Colon (tissue), 2 donors: ENCODE data around the gene WDR59.
"Not testable (repeated sequence)": the region's sequence is repeated elsewhere in the genome, so short reads cannot be mapped to it uniquely, and the experiment has no call there.

ENCODE experiments used
- FAIRE-seq: peaks from 2 replicates; lab custom pipeline; 2012; peaks lifted over from hg19 to GRCh38; lab: Jason Lieb, UNC
- donor health status: control.
- donor health status: control.

Gene WDR59

GRCh38 chr16:74852500-74852875 lies 132.4 kb downstream of the WDR59 start:
- FAIRE-seq, result no peak

DNA sequence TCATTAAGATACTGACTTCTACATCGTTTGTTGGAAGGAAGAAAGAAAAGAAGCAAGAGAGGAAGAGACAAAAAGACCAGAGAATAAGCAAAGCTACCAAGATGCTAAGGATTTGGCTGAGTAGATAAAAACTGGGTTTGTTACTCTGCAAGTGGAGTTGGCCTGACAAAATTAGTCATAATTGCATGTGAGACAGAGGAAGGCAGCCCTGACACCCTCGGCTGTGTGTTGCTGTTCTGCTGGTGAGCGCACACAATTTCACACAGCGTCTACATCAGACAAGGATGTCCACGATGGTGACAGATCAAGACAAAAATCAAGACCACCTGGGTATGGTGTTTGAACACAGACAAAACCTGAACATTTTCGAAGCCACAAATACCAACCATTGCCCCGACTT lies 134.9 kb downstream of the WDR59 start:
- no peak for FAIRE-seq

DNA sequence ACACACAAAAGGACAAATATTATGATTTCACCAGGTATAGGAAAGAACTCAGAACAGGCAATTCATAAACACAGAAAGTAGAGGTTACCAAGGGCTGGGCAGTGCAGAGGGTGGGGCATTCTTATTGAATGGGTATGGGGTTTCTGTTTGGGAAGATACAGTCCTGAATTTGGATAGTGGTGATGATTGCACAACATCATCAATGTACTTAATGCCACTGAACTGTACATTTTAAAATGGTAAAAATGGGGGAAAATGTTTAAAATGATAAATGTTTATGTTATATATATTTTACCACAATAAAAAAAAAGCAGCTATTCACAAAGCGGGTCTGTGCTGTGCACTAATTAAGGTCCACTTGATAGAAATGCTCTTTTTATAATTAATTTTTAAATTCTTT lies 137.7 kb downstream of the WDR59 start:
- no peak for FAIRE-seq

GRCh38 chr16:74846714-74847113 lies 138.2 kb downstream of the WDR59 start:
- FAIRE-seq, result no peak

DNA sequence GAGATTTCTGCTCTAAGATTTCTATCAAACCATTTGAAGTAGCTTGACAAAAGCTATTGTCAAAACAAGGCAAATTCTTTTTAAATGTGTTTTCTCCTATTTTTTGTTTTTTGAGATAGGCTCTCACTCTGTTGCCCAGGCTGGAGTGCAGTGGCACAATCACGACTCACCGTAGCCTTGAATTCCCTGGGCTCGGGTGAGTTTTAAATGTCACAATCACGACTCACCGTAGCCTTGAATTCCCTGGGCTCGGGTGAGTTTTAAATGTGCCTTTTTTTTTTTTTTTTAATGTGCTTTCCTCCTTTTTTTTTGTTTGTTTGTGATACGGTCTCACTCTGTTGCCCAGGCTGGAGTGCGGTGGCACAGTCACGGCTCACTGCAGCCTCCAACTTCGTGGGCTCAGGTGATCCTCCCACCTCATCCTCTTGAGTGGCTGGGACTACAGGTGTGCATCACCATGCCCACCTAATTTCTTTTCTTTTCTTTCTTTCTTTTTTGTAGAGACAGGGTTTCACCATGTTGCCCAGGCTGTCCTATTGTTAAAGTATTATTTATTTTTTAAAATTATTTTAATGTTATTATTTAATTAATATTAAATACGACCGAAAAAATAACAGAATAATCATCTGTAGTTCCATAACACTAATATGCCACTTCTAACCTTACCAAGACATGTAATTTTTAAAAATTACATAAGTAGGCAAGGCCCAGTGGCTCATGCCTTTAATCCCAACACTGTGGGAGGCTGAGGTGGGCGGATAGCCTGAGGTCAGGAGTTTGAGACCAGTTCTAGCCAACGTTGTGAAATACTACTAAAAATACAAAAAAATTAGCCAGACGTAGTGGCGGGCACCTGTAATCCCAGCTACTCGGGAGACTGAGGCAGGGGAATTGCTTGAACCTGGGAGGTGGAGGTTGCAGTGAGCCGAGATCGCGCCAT lies 140.6 kb downstream of the WDR59 start:
- no peak for FAIRE-seq

GRCh38 chr16:74843381-74844035 lies 141.4 kb downstream of the WDR59 start:
- FAIRE-seq, result not testable (repeated sequence)

- no peak for FAIRE-seq
Measured at GRCh38 chr16:74842413-74842812, 142.5 kb downstream of the WDR59 start.

GRCh38 chr16:74841904-74842303 lies 143.0 kb downstream of the WDR59 start:
- FAIRE-seq, result no peak

- no peak for FAIRE-seq
Measured at GRCh38 chr16:74841469-74841868, 143.5 kb downstream of the WDR59 start.

DNA sequence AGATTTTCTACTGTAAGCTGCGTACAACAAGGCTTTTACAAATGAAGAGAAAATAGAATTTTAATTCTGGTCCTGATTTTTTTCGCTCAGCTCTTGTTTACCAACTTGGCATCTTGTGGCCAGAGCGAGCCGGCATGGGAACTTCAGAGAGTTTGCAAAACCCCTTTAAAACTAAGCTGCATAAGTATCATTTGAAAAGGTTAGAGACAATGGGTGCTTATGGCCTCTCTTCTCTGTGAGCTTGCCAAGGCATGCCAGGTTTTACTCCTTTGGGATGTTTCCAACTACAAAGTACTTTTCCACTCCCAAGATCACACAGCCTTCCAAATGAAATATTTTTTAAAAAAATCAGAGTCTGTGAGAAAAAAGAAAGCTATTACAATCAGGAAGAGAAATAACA lies 147.9 kb downstream of the WDR59 start:
- no peak for FAIRE-seq

GRCh38 chr16:74836111-74836671 lies 148.7 kb downstream of the WDR59 start:
- FAIRE-seq, result no peak

GRCh38 chr16:74832228-74832627 lies 152.7 kb downstream of the WDR59 start:
- FAIRE-seq, result no peak

- FAIRE-seq, result no peak
Measured at GRCh38 chr16:74831467-74831866, 153.5 kb downstream of the WDR59 start.

DNA sequence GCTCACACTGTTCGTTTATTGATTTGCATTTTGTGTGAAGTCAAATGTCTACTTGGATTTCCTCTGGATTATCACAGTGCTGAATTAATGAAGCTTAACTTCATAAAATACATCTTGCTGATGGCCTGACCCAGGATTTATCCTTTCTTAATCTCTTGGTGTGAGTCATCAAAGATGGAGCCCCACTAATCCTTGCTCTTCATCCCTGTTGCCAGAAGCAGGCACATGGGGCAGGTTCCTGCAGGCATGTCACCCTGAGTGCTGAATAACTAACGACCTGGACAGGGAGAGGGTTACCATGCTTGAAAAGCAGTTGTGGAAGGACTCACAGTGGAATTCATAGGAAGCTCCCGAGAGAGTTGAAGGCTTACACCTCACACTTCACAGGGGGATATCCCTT lies 154.3 kb downstream of the WDR59 start:
- no peak for FAIRE-seq

GRCh38 chr16:74829637-74830036 lies 155.3 kb downstream of the WDR59 start:
- FAIRE-seq, result no peak

GRCh38 chr16:74825941-74826340 lies 159.0 kb downstream of the WDR59 start:
- no peak for FAIRE-seq

DNA sequence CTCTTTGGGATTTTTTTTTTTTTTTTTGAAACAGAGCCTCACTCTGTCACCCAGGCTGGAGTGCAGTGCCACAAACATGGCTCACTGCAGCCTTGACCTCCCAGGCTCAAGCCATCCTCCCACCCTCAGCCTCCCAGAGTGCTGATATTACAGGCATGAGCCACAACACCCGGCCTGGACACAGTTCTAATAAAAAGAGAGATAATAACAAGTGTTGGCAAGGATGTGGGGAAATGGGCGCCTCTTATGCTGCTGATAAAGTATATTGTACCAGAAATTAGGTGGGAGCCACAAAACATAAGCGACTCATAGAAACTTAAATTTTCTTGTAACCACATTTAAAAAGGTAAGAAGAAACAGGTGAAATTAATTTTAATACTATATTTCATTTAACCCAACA lies 159.9 kb downstream of the WDR59 start:
- FAIRE-seq, result no peak
